ENCODE results near the gene RGS11.
A peak's percentile ranks its signal among the peaks of the same experiment; 100 is the strongest.

RGS11 gene

DNA sequence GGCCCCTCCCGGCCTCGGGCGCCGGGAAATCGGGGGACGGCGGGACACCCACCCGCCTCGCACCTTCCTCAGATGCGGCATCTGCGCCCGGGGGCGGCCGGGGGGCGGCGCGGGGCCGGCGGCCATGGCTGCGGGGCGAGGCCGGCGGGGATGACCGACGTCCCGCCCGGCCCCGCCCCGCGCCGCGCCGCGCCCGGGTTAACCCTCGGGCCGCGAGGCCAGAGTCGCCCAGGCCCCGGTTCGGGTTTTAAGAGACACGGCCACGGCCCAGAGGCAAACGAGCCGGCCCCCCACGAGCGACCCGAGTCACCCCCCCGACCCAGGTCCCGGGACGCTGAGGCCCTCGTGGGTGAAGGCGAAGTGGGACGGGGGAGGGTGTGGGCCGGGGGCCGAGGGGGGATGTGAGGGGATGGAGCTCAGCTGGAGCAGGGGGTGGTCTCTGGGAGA is at the start of gene RGS11:
Gene RGS11, minus strand, starts transcription at position 159 of the 447 bp plus-strand sequence. Its CDS starts 33 bp downstream, at position 126.
- TF ChIP-seq, protein P1, sequence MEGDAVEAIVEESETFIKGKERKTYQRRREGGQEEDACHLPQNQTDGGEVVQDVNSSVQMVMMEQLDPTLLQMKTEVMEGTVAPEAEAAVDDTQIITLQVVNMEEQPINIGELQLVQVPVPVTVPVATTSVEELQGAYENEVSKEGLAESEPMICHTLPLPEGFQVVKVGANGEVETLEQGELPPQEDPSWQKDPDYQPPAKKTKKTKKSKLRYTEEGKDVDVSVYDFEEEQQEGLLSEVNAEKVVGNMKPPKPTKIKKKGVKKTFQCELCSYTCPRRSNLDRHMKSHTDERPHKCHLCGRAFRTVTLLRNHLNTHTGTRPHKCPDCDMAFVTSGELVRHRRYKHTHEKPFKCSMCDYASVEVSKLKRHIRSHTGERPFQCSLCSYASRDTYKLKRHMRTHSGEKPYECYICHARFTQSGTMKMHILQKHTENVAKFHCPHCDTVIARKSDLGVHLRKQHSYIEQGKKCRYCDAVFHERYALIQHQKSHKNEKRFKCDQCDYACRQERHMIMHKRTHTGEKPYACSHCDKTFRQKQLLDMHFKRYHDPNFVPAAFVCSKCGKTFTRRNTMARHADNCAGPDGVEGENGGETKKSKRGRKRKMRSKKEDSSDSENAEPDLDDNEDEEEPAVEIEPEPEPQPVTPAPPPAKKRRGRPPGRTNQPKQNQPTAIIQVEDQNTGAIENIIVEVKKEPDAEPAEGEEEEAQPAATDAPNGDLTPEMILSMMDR (conservative IDR thresholded peaks at IDR 0.05; ENCODE audit: low read depth) = no peak
- no peak within 1 kb of the TSS for H3K27ac ChIP-seq
- ChIA-PET CTCF (no interaction called here), POLR2A (ENCODE audit: low non-redundant PET) (no interaction called here)
- DNase-seq (ENCODE audit: low spot score) = no peak

DNA sequence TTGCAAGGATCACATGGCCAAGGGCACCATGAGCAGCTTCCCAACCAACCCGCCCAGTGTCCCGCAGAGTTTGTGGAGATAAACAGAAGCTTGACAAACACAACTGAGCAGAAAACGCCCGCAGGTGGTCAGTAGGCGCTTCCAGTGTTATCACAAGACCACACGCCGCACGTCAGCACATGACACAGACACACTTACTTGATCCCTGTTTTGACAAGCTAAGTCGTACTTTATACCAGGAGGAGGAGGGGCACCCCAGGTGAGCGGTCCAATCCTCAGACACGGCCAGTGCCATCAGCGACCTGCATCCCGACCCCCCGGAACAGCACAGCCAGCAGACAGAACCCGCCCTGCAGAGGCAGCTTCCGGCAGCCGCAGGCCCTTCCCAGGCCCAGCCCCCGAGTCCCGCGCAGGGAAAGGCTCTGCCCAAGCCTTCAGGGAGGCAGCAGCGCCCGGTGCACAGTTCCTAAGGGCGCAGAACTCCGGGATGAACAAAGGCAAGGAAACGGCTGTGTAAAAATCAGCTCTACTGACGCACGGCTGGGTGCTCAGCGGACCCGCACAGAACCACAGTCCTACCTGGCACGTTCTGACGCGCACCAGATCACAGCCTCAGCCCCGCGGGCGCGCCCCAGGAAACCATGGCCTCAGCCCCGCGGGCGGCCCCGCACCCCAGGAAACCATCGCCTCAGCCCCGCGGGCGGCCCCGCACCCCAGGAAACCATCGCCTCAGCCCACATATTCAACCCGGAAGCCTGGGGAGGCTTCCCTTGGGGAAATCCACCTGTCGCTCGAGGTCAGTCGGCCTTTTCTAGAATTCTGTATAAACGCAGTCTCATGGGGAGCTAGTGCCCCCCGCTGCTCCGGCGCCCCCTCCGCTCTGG is 48.9 kb upstream of the RGS11 start:
- TF ChIP-seq, protein P1 (conservative IDR thresholded peaks at IDR 0.05; ENCODE audit: low read depth) = no peak
- no peak for DNase-seq (ENCODE audit: low spot score)
- ChIA-PET POLR2A (ENCODE audit: low non-redundant PET) (no interaction called here), CTCF (no interaction called here)
- peak overlapping the region; percentile 26 for H3K27ac ChIP-seq

DNA sequence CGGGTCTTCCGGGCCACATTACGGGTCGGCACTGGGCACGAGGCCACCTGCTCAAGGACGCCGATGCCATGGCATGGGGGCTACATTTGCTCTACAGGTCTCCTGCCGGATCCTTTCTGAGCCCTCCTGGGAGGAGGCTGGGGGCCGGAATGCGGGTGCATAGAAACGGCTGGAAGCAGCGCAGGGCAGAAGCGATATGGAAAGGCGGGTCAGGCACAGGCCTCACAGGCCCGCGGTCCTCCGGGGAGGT is 48.4 kb upstream of the RGS11 start:
- TF ChIP-seq, protein P1 (conservative IDR thresholded peaks at IDR 0.05; ENCODE audit: low read depth) = no peak
- ChIA-PET CTCF (no interaction called here), POLR2A (ENCODE audit: low non-redundant PET) (no interaction called here)
- H3K27ac ChIP-seq = peak overlapping the region; percentile 26
- DNase-seq (ENCODE audit: low spot score) = no peak

DNA sequence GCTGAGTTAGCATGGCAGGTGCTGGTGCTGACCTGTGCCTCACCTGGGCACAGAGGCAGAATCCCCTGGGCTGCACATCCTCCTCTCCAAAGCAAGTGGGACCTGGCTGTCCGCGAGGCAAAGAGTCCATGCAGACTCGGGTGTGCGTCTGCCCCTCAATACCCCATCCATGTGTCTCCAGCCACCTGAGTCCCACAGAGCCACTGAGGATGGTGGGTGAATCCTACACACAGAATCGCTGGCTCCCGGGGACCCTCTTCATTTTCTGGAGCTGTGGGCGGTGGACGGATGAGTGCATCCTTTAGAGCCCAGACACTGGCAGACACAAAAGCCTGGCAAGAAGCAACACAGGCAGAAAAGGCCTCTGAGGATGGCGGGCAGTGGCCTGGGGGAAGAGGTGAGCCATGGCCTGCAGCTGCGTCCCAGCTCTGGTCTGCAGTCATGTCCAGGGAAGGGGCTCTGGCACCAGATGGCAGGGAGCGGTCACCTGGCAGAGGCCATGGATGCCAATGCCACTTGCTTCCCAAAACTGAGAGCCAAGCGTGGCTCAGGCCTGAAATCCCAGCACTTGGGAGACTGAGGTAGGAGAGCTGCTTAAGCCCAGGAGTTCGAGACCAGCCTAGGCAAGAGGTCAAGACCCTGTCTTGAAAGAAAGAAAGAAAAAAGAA is 46.9 kb upstream of the RGS11 start:
- CTCF ChIA-PET = no interaction called here

DNA sequence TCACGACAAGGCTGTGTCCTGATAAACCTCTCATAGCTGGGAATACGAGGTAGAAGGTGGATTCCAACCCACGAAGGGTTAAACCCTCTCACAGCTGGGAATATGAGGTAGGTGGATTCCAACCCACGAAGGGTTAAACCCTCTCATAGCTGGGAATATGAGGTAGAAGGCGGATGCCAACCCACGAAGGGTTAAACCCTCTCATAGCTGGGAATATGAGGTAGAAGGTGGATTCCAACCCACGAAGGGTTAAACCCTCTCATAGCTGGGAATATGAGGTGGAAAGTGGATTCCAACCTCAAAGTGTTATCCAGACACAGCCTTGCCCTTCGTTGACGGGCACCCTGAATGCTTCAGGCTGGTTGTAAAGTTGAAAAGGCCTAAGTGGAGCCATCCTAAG is 45.8 kb upstream of the RGS11 start:
- CTCF ChIA-PET = interaction anchor here (0.6 kb wide), 3 partner anchors 12 to 80 kb away, joined by 3 to 7 read pairs (median 4); partner anchors contain the start of gene DECR2
- no peak for DNase-seq (ENCODE audit: low spot score)
- TF ChIP-seq, protein P1 (conservative IDR thresholded peaks at IDR 0.05; ENCODE audit: low read depth) = no peak
- POLR2A ChIA-PET (ENCODE audit: low non-redundant PET) = no interaction called here
- 0 out of 2 replicates have a peak overlapping the region, but pooled peaks have one; percentile 34 for H3K27ac ChIP-seq

More for the DNA sequence above, 46.9 kb upstream of the RGS11 start:
- POLR2A ChIA-PET (ENCODE audit: low non-redundant PET) = no interaction called here
- no peak for DNase-seq (ENCODE audit: low spot score)
- TF ChIP-seq, protein P1 (conservative IDR thresholded peaks at IDR 0.05; ENCODE audit: low read depth) = no peak
- peak overlapping the region; percentile 34 for H3K27ac ChIP-seq

DNA sequence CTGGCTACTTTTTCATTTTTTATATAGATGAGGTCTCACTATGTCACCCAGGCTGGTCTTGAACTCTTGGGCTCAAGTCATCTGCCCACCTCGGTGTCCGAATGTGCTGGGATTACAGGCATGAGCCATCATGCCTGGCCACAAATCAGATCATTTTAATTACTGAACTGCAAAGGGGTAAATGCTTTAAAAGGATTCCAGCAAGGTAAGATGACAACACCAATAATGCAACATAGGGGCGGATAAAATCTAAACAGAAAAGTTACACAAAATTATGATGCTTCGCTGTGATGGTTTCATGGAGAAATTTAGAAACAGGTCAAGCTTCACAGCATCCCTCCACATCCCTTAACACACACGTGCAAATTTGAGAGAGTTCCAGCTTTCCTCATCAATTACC is 44.5 kb upstream of the RGS11 start:
- ChIA-PET CTCF (no interaction called here), POLR2A (ENCODE audit: low non-redundant PET) (no interaction called here)
- H3K27ac ChIP-seq = peak overlapping the region; percentile 31; the same call in 1 of the 2 replicates
- TF ChIP-seq, protein P1 (conservative IDR thresholded peaks at IDR 0.05; ENCODE audit: low read depth) = no peak
- DNase-seq (ENCODE audit: low spot score) = no peak

Measured in RWPE1 (cell line).